GM19239 (cell line): Measurements from ENCODE around the gene GK2.

Experiments
- DNase-seq: peaks from one replicate; pipeline ENCODE4 v3.0.0; 2011; ENCODE audit warnings: low spot score; ENCODE audit not compliant: insufficient read length
- FAIRE-seq: peaks from 2 replicates; lab custom pipeline; 2011; peaks lifted over from hg19 to GRCh38; lab: Jason Lieb, UNC

GK2 gene

DNA sequence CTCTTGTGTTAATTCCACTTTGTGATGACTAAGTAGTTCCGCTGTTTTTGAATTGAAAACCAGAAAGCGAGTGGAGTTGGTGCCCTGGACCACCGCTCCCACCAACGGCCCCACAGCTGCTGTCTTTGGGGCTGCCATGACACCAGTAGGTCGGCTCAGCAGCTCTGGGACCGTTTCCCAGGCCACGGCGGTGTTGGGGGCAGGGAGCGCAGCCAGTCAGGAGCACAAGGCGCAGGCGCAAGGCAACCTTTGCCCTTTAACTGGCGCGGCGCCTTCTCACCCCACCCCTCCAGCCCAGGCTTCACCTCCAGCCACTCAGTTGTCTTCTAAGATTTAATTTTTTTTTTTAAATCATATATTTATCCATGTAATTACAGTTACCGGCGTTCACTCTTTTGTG is at the start of gene GK2:
Gene GK2 (minus strand): TSS at position 166 of the 400 bp plus-strand sequence. CDS start 28 bp downstream, at position 138.
- no peak for DNase-seq
- no peak for FAIRE-seq

DNA sequence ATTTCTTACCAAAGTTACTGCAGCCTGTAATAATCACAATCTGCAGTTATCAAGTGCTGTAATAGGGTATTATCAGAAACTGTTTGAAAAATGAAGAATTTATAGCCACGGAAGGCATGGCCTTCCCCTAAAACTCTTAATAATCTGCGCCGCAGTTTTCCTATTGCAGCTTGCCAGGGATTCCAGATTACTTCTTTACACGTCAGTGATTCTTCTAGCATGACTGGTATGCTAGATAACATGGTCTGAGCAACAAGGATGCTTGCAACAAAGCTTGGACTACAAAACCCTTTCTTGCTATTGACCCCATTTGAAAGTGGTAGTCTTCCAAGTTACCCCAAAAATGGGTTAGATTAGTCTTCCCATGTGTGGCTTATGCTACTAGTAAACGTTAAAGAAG is 47.2 kb upstream of the GK2 start:
- FAIRE-seq, result no peak
- no peak for DNase-seq

- FAIRE-seq, result no peak
- no peak for DNase-seq
Observed at GRCh38 chr4:79454656-79455055, 46.6 kb upstream of the GK2 start.

DNA sequence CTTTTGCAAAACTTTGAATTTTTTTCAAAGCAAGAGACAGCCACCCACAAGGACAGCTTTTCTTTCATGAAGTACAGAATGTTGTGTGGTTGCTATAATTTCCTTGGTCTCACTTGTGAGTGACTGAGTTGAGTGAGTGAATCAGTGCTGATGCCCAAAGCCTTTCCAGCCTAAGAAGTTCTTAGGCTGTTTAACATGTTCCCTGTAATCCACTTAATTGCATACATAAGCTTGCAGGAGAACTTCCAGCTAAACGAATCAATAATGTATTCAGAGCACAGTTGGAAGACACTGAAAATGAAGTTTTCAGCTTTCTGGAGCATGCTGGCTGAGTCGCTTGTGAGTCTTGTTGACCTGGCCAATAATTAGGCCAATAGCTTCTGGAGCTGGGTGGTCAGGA is 42.0 kb upstream of the GK2 start:
- FAIRE-seq, result no peak
- no peak for DNase-seq

DNA sequence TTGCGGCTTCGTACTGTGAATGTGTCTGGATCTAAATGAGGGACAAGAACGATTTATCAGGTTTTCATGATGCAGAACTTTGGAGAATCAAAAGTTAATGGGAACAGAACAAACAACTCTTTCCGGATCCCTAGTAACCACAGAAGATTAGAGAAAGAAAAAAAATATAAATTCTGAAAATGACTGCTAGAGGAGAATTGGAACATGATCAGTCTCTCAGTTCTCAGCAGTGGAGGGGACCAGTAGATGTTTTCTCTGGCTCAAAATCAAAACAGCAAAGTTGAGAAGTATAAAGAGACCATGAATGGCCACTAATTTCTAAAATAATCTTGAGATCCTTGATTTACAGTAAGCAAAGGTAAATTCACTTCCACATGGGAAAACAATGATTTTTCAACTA is 38.1 kb upstream of the GK2 start:
- DNase-seq, result no peak
- FAIRE-seq, result no peak

DNA sequence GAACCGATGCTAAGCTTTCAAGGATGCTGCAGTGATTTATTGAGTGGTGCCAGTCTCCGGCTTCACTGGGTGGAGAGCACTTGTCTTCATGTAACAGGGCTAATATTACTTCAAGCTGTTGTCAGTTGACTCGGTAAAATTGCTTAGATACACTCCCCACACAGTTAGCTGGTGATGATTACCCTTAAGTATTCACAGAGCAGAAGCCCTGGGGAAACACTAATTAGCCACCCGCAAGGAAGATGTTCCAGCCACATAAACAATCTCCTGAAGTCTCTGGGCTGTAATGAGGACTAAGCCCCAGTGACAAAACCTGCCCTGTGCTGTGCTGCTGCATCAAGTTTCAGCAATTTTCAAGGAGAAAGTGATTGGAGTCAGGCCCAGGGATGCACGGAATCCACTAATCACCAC is 37.3 kb upstream of the GK2 start:
- DNase-seq, result no peak

GRCh38 chr4:79442422-79442821 is 34.4 kb upstream of the GK2 start:
- DNase-seq, result no peak

More for the DNA sequence above, 37.3 kb upstream of the GK2 start:
- FAIRE-seq, result no peak

GRCh38 chr4:79439489-79439888 is 31.5 kb upstream of the GK2 start:
- no peak for FAIRE-seq
- DNase-seq, result no peak

More at GRCh38 chr4:79442422-79442821, 34.4 kb upstream of the GK2 start:
- FAIRE-seq, result no peak

- FAIRE-seq, result no peak
- DNase-seq, result no peak
Observed at GRCh38 chr4:79431839-79432238, 23.8 kb upstream of the GK2 start.

- FAIRE-seq (no peak), DNase-seq (no peak)
Observed at GRCh38 chr4:79429113-79429903, 21.3 kb upstream of the GK2 start.

GRCh38 chr4:79426989-79427388 is 19.0 kb upstream of the GK2 start:
- no peak for FAIRE-seq
- DNase-seq, result no peak

GRCh38 chr4:79425586-79425985 is 17.6 kb upstream of the GK2 start:
- no peak for DNase-seq
- FAIRE-seq, result no peak

DNA sequence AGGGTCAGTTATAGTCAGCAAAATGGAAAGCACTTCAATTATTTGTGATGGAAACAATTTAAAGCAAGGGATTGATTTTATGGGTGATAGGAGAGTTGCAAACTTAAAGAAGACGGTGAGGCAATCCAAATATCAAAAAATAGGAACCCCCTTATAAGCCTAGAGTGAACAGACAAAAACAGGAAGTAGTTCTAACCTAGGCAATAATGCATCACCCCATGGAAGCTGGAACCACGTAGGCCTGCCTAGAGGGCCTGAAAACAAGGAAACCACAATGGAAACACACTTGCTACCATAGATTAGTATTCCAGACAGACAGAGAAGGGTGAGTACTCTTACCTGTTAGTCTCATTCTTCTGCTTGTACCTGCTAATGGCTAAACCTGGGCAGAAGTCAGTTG is 13.5 kb upstream of the GK2 start:
- FAIRE-seq (no peak), DNase-seq (no peak)

DNA sequence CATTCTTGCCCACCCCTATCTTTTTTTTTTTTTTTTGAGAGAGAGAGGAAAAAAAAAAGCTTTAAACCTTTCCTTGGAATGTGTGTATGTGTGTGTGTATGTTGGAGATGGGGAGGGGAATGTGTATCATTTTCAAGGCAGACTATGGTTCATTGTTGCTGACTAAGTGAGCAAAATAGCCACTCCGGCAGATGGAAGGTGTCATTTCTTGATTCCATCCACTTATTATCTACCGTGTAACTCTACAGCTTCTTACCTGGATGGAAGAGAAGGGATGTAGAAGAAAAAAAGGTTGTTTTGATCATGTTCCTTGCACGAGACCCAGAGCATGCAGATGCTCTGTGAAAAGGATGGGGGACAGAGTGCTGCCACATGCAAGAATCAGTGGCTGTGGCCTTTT is 5.9 kb upstream of the GK2 start:
- no peak for DNase-seq
- no peak for FAIRE-seq

DNA sequence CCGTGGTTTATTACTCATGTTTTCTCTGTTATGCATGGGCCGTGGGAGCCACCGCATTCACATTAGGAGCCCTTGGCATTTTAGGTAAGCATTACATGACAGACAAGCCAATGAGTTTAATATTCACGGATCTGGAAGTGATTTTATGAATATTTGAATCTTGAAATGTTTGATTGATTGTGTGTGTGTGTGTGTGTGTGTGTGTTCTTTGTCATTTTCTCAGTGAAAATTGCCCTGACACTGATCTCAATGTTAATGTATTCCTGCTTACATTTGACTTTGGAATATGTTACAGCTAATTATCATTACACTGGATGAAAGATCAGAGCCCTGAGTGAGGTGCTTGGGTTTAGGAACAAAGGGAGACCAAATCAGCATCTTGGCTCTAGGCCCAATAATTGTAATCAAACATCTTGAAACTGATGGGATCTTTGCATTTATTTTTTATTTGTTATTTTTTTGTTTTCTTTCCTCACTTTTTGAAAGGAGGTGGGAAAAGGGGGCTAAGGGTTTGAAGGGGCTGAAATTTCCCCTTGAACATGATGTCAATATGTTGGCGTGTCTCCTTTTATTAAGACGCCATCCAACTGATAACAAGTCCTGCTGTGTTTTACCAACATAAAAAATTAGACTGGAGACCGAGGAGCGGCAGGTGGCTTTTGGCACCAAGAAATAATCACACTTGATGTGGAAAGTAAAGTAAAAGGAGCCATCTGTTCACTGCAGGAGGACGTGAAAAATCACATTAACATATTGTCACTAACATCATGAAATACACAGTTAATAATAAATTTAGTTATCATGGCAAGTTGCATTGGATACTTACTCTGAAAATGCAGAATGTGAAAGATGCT is 5.2 kb upstream of the GK2 start:
- DNase-seq, result no peak
- no peak for FAIRE-seq

DNA sequence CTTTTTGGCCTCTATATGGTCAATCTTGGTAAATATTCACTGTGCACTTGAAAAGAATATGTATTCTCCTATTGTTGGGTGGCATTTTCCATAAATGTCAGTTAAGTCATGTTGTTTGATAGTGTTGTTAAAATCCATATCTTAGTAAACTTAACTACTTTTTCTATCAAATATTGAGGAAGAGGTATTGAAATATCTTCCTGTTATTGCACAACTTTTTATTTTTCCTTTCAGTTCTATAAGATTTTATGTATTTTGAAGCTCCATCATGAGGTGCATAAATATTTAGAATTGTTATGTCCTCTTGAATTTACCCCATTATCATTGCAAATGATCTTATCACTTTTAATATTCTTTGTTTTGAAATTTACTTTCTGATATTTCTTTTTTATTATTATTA is 3.4 kb downstream of the GK2 start:
- DNase-seq, result no peak
- no peak for FAIRE-seq

GRCh38 chr4:79403356-79403755 is 4.7 kb downstream of the GK2 start:
- no peak for FAIRE-seq

DNA sequence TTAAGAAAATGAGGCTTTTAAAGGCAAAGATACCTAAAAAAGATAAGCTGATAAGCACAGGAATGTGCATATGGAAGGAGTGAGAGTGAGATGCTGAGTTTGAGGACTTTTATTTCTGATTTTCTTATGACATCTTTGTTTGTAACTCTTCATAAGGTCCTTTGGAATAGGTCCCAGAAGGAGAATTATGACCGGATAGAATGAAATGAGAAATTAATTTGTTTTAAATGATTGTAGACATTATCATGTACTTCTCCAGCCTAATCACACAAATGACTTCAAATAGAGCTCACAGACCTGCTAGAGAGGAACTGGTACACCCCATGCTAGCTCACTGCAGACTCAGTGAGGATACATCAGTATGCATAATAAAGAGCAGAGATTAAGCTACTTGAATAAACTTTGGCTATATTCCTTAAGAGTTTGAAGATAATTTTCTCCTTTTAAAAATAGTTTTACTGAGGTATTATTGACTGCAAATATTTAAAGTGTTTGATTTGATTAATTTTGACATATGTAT is 5.6 kb downstream of the GK2 start:
- DNase-seq (no peak), FAIRE-seq (no peak)

More at GRCh38 chr4:79403356-79403755, 4.7 kb downstream of the GK2 start:
- DNase-seq, result no peak

- DNase-seq (no peak), FAIRE-seq (no peak)
Observed at GRCh38 chr4:79399076-79399475, 9.0 kb downstream of the GK2 start.

DNA sequence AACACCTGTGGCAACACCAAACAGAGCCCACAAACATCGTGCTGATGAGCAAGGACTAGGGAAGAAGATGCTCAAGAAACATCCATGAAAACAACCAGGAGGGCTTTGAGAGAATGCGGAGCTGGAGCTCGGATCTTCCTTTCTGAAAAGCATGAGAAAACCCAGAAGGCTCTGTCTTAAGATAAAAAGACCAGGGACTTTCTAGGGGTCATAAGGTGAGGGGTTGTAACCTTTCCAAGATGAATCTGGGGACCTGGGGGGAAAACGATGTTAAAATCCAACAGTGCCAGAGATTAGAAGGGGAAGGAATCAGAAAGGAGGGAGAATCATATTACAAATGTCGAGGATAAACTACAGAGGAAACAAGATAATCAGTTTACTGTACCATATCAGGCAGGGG is 10.1 kb downstream of the GK2 start:
- DNase-seq (no peak), FAIRE-seq (no peak)

GRCh38 chr4:79396794-79397193 is 11.2 kb downstream of the GK2 start:
- no peak for FAIRE-seq

More at GRCh38 chr4:79396794-79397193, 11.2 kb downstream of the GK2 start:
- no peak for DNase-seq
